ENCODE results near the gene PRPF18.
A peak's percentile ranks its signal among the peaks of the same experiment; 100 is the strongest.

PRPF18 gene

GRCh38 chr10:13608246-13608853 lies 21.6 kb downstream of the PRPF18 start:
- DNase-seq, result no peak

GRCh38 chr10:13612654-13613373 lies 26.0 kb downstream of the PRPF18 start:
- no peak for DNase-seq

- no peak for DNase-seq
Measured at GRCh38 chr10:13613519-13613918, 26.8 kb downstream of the PRPF18 start.

- no peak for DNase-seq
Measured at GRCh38 chr10:13614530-13615332, 28.0 kb downstream of the PRPF18 start.

GRCh38 chr10:13615650-13616300 lies 29.0 kb downstream of the PRPF18 start:
- DNase-seq, result no peak

GRCh38 chr10:13617116-13617515 lies 30.4 kb downstream of the PRPF18 start:
- no peak for DNase-seq

- no peak for DNase-seq
Measured at GRCh38 chr10:13621931-13622330, 35.2 kb downstream of the PRPF18 start.

- no peak for DNase-seq
Measured at GRCh38 chr10:13624630-13625029, 37.9 kb downstream of the PRPF18 start.

- DNase-seq, result no peak
Measured at GRCh38 chr10:13627459-13628310, 40.9 kb downstream of the PRPF18 start.

- no peak for DNase-seq
Measured at GRCh38 chr10:13628661-13629060, 41.9 kb downstream of the PRPF18 start.

GRCh38 chr10:13629116-13629515 lies 42.4 kb downstream of the PRPF18 start:
- no peak for DNase-seq

- DNase-seq, result no peak
Measured at GRCh38 chr10:13630231-13630630, 43.5 kb downstream of the PRPF18 start.

GRCh38 chr10:13631594-13631993 lies 44.8 kb downstream of the PRPF18 start:
- peak in 1 of 2 donors; percentile 4 for DNase-seq

- no peak for DNase-seq
Measured at GRCh38 chr10:13632440-13632839, 45.7 kb downstream of the PRPF18 start.

GRCh38 chr10:13632884-13633440 lies 46.2 kb downstream of the PRPF18 start:
- DNase-seq, result no peak

- DNase-seq, result no peak
Measured at GRCh38 chr10:13633689-13634088, 46.9 kb downstream of the PRPF18 start.

- no peak for DNase-seq
Measured at GRCh38 chr10:13634207-13634606, 47.4 kb downstream of the PRPF18 start.

- DNase-seq, result no peak
Measured at GRCh38 chr10:13636776-13637175, 50.0 kb downstream of the PRPF18 start.

GRCh38 chr10:13637303-13637856 lies 50.6 kb downstream of the PRPF18 start:
- no peak for DNase-seq

GRCh38 chr10:13637894-13638293 lies 51.1 kb downstream of the PRPF18 start:
- no peak for DNase-seq

GRCh38 chr10:13642293-13642692 lies 55.5 kb downstream of the PRPF18 start:
- DNase-seq, result no peak

- no peak for DNase-seq
Measured at GRCh38 chr10:13643016-13643415, 56.3 kb downstream of the PRPF18 start.

Data from CD4-positive, alpha-beta T cell treated with Interferon alpha-2 for 1 hour (primary cell).